A549 (cell line): ENCODE results near the gene UBAC1. TPM values are rescaled to one million over a fixed set of nuclear protein-coding genes. Genes with fewer than 3 reads are reported as not detected.
A peak's percentile ranks its signal among the peaks of the same experiment; 100 is the strongest.

Experiments used
- ATAC-seq, 2 experiments: fragments of 200-7000 bp in 1 of 2; fragments of >200 bp in 1 of 2; cut with Nextera tagmentation in 1 of 2; cut with Tn5 transposase in 1 of 2; 3 replicates each; pipeline versions ENCODE4 v1.8.0 to v1.9.1; 2018 to 2020; ENCODE audit warnings: mild to moderate bottlenecking in 1 of 2, moderate library complexity in 1 of 2
- CTCF ChIA-PET: fragments of 300-600 bp; sonication (Branson Sonifier 250); formaldehyde crosslinking; extraction: SDS; loops from one replicate; lab custom pipeline; 2021; ENCODE audit warnings: antibody characterized with exemption, inconsistent platforms; lab: Yijun Ruan, JAX
- POLR2A ChIA-PET: fragments of 350-600 bp; formaldehyde crosslinking; extraction: SDS; loops from one replicate; lab custom pipeline; 2021; ENCODE audit warnings: antibody characterized with exemption, inconsistent platforms; lab: Yijun Ruan, JAX
- DNase-seq, 2 experiments: peaks; one replicate each; pipeline versions ENCODE4 v3.0.0 to v3.0.0-alpha.2; 2011 to 2016; ENCODE audit warnings: low read depth in 1 of 2, low spot score in 1 of 2
- FAIRE-seq: peaks from 2 replicates; lab custom pipeline; 2011; peaks lifted over from hg19 to GRCh38; lab: Jason Lieb, UNC
- H3K27ac ChIP-seq, 2 experiments: fragments of >200 bp; sonication (Bioruptor Twin); formaldehyde crosslinking; 3 replicates each; pipeline ENCODE4 v1.5.1; 2016 to 2017
- H3K4me1 ChIP-seq: fragments of >200 bp; sonication (Bioruptor Twin); formaldehyde crosslinking; 3 replicates; pipeline ENCODE4 v1.6.1; 2016
- H3K4me2 ChIP-seq: fragments of >200 bp; sonication (Bioruptor Twin); formaldehyde crosslinking; 3 replicates; pipeline ENCODE4 v1.6.1; 2016
- H3K4me3 ChIP-seq: fragments of >200 bp; sonication (Bioruptor Twin); formaldehyde crosslinking; 3 replicates; pipeline ENCODE4 v1.5.1; 2016
- H3K9me3 ChIP-seq: fragments of >200 bp; sonication (Bioruptor Twin); formaldehyde crosslinking; 3 replicates; pipeline ENCODE4 v1.6.1; 2016
- CHD2 ChIP-seq: fragments of 150-350 bp; IDR thresholded peaks from 2 replicates; pipeline ENCODE4 v1.6.1; 2014; ENCODE audit warnings: low read length; ENCODE audit not compliant: partially characterized antibody
- CHD4 ChIP-seq: fragments of 200-600 bp; sonication (generic); IDR thresholded peaks from 2 replicates; pipeline ENCODE4 v1.6.1; 2016; ENCODE audit warnings: antibody characterized with exemption, mild to moderate bottlenecking, borderline replicate concordance
- EHF ChIP-seq: fragments of 250-450 bp; sonication (Bioruptor Pico); IDR thresholded peaks from 2 replicates; pipeline ENCODE4 v1.5.0; 2020; ENCODE audit warnings: mild to moderate bottlenecking
- EHMT2 ChIP-seq: fragments of 200-600 bp; sonication (generic); IDR thresholded peaks from 2 replicates; pipeline ENCODE4 v1.6.1; 2016; ENCODE audit warnings: antibody characterized with exemption, low read depth, mild to moderate bottlenecking, moderate library complexity
- EP300 ChIP-seq, 2 experiments: fragments of >200 bp; sonication (Bioruptor Twin); formaldehyde crosslinking; IDR thresholded peaks; 2 replicates in 1 of 2; 3 replicates in 1 of 2; pipeline ENCODE4 v1.6.1; 2016 to 2017
- ESRRA ChIP-seq: fragments of 150-350 bp; IDR thresholded peaks from 2 replicates; pipeline ENCODE4 v1.6.1; 2014; ENCODE audit warnings: mild to moderate bottlenecking, low read length, borderline replicate concordance
- HDAC2 ChIP-seq: fragments of 200-600 bp; sonication (generic); IDR thresholded peaks from 2 replicates; pipeline ENCODE4 v1.6.1; 2016
- HEYL ChIP-seq: fragments of 250-450 bp; sonication (Bioruptor Pico); IDR thresholded peaks from 2 replicates; pipeline ENCODE4 v1.8.0; 2021; ENCODE audit warnings: mild to moderate bottlenecking, moderate library complexity
- HOXB5 ChIP-seq: fragments of 250-450 bp; sonication (Bioruptor Pico); IDR thresholded peaks from 2 replicates; pipeline ENCODE4 v1.5.0; 2020; ENCODE audit warnings: mild to moderate bottlenecking, moderate library complexity
- KDM5A ChIP-seq: fragments of 200-600 bp; sonication (generic); IDR thresholded peaks from 2 replicates; pipeline ENCODE4 v1.6.1; 2016; ENCODE audit warnings: antibody characterized with exemption, mild to moderate bottlenecking
- MAFK ChIP-seq: fragments of 450-650 bp; IDR thresholded peaks from 2 replicates; pipeline ENCODE4 v1.6.1; 2014; ENCODE audit not compliant: partially characterized antibody
- NR3C1 ChIP-seq: fragments of >200 bp; sonication (Bioruptor Twin); formaldehyde crosslinking; IDR thresholded peaks from 3 replicates; pipeline ENCODE4 v1.6.1; 2017
- PHF8 ChIP-seq: fragments of 200-600 bp; sonication (generic); IDR thresholded peaks from 2 replicates; pipeline ENCODE4 v1.6.1; 2016; ENCODE audit warnings: low read depth, mild to moderate bottlenecking, antibody characterized with exemption, moderate library complexity, borderline replicate concordance
- RNF2 ChIP-seq: fragments of 200-600 bp; sonication (generic); IDR thresholded peaks from 2 replicates; pipeline ENCODE4 v1.6.1; 2016; ENCODE audit warnings: low read depth, mild to moderate bottlenecking, antibody characterized with exemption, moderate library complexity, borderline replicate concordance
- TFCP2L1 ChIP-seq: fragments of 250-450 bp; sonication (Bioruptor Pico); IDR thresholded peaks from 2 replicates; pipeline ENCODE4 v1.5.0; 2021; ENCODE audit warnings: mild to moderate bottlenecking
- ZFP36 ChIP-seq: fragments of 450-650 bp; IDR thresholded peaks from 2 replicates; pipeline ENCODE4 v1.6.1; 2014; ENCODE audit warnings: borderline replicate concordance; ENCODE audit not compliant: partially characterized antibody
- ZSCAN20 ChIP-seq: fragments of 250-450 bp; sonication (Bioruptor Pico); IDR thresholded peaks from 2 replicates; pipeline ENCODE4 v1.8.0; 2022; ENCODE audit warnings: mild to moderate bottlenecking, moderate library complexity
- WGBS: methylation state at CpG from one replicate; pipeline ENCODE4 v1.1.6; 2017; ENCODE audit errors: missing lambda C conversion rate; 5-methylcytosine and 5-hydroxymethylcytosine counted together
- polyA plus RNA-seq, 4 experiments: library from polyadenylated mRNA; depleted of rRNA in 3 of 4; stranded (reverse); fragments of >200 nt; fragmentation: RNase III in 1 of 4; extraction: RNeasy Plus Mini Kit Qiagen cat#74134 plus additional on column Dnase treatment in 1 of 4; gene quantifications; 2 replicates in 3 of 4; 3 replicates in 1 of 4; pipeline ENCODE4 v1.2.3, GENCODE V29; 2011 to 2017
- TF ChIP-seq, protein P1 (sequence below): fragments of 250-450 bp; sonication (Bioruptor Pico); IDR thresholded peaks from 2 replicates; pipeline ENCODE4 v1.5.0; 2021; ENCODE audit warnings: mild to moderate bottlenecking, moderate library complexity, borderline replicate concordance
- TF ChIP-seq, protein P2 (sequence below): fragments of 200-600 bp; sonication (generic); IDR thresholded peaks from 2 replicates; pipeline ENCODE4 v1.6.1; 2016; ENCODE audit warnings: antibody characterized with exemption, mild to moderate bottlenecking, moderate library complexity
- TF ChIP-seq, protein P3 (sequence below): IDR thresholded peaks from 2 replicates; pipeline ENCODE4 v1.6.1; 2012
- TF ChIP-seq, protein P4 (sequence below): IDR thresholded peaks from 2 replicates; pipeline ENCODE4 v1.6.1; 2012; ENCODE audit warnings: low read depth, borderline replicate concordance

The UBAC1 gene
- polyA plus RNA-seq, 2 of the 4 experiments (the other 2 are of a cell fraction), result 30.8 to 37.6 TPM

DNA sequence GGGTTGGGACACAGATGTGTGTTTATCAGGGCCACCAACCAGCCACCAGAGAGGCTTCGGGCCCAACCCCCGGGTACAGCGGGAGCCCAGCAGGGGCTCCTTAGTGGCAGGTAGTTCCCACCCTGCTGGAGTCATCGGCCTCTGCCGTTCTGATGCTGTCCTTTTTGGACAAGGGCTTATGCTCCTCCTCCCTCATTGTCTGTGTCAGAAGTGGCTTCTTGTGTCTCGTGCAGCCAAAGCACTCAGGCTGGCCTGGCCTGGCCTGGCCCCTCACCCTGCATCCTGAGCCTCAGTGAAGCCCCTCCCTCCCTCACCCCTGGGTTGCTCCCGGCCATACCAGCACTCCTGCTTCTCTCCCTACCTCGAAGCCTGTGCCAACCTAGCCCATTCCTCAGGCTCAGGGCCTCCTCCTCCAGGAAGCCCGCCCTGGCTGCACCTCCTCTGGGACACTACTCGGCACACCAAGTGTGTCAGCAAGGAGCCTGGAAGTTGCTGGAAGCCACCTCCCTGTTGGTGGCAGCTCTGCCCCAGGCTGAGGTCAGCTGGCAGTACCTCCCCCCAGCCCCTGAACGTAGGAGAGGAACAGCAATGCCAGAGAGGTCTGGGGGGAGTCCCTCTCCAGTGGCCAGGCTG, 4.1 kb upstream of the UBAC1 start:
- 63% methylated on average over 11 of the region's 11 CpGs for WGBS
- CTCF ChIA-PET, result interaction anchor here (1.8 to 14.0 kb wide), 3 partner anchors 126 to 173 kb away, joined by 5 to 220 read pairs (median 33); no protein-coding TSS in a partner anchor
- DNase-seq (no peak), ATAC-seq (no peak)
- H3K27ac ChIP-seq, result no peak overlapping the region
- no peak overlapping the region for H3K4me3 ChIP-seq
- H3K4me2 ChIP-seq, result no peak overlapping the region
- POLR2A ChIA-PET, result no interaction called here
- peaks cover 16% of the 10 kb centered on the region; the same call in 2 of the 3 replicates for H3K4me1 ChIP-seq
- peak; percentile 88 for TF ChIP-seq ZFP36
- TF ChIP-seq KDM5A, result no peak
- TF ChIP-seq, all 56 proteins: peak for 1
- no peaks in the 10 kb centered on the region for H3K9me3 ChIP-seq
- no peak for FAIRE-seq

DNA sequence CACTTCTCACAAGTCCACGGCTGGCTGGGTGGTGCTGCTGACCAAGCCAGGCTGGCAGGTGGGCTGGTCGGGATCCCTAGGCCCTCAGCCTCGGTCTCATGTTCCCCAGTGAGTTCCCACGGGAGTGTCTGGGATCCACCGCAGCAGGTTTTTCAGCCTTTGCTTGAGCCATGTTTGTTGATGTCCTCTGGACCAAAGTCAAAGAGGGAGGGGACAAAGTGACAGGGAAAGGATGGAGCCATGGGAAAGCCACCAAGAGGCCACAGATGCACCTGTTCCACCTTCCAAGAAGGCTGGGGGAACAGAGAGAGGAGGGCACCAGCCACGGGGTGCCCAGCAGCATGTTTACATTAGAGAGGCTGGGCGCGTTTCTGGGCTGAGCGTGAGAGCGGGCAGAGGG, 2.8 kb upstream of the UBAC1 start:
- ChIA-PET POLR2A (no interaction called here), CTCF (interaction anchor here (1.2 to 14.0 kb wide), 2 partner anchors 22 to 158 kb away, joined by 4 to 220 read pairs; no protein-coding TSS in a partner anchor)

DNA sequence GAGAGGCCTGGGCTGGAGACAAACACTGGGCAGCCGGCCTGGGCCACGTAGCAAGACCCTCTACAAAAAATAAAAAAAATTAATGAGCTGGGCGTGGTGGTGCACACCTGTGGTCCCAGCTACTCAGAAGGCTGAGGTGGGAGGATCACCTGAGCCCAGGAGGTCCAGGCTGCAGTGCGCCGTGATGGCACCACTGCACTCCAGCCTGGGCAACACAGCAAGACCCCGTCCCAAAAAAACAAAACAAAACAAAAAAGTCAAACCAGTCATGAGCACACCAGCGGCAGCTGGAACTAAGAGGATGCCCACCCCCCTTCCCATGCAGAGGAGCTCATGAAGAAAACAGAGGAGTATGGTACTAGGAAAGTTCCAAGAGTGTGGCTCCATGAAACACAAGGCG, 2.2 kb upstream of the UBAC1 start:
- DNase-seq (no peak), ATAC-seq (no peak), FAIRE-seq (no peak)
- CTCF ChIA-PET, result interaction anchor here (1.2 to 14.0 kb wide), 2 partner anchors 22 to 159 kb away, joined by 4 to 220 read pairs; no protein-coding TSS in a partner anchor
- H3K4me1 ChIP-seq, result peaks cover 17% of the 10 kb centered on the region; the same call in 2 of the 3 replicates
- no peak overlapping the region for H3K27ac ChIP-seq
- no peak overlapping the region for H3K4me2 ChIP-seq
- 85% methylated on average over 8 of the region's 8 CpGs for WGBS
- POLR2A ChIA-PET, result no interaction called here
- TF ChIP-seq, protein P1, sequence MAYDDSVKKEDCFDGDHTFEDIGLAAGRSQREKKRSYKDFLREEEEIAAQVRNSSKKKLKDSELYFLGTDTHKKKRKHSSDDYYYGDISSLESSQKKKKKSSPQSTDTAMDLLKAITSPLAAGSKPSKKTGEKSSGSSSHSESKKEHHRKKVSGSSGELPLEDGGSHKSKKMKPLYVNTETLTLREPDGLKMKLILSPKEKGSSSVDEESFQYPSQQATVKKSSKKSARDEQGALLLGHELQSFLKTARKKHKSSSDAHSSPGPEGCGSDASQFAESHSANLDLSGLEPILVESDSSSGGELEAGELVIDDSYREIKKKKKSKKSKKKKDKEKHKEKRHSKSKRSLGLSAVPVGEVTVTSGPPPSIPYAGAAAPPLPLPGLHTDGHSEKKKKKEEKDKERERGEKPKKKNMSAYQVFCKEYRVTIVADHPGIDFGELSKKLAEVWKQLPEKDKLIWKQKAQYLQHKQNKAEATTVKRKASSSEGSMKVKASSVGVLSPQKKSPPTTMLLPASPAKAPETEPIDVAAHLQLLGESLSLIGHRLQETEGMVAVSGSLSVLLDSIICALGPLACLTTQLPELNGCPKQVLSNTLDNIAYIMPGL (CRISPR knock-in tag), result no peak
- TF ChIP-seq HEYL (CRISPR knock-in tag) (no peak), HOXB5 (CRISPR knock-in tag) (no peak), ZFP36 (no peak), CHD4 (no peak), HDAC2 (no peak), MAFK (no peak), NR3C1 (no peak), ZSCAN20 (no peak), EHMT2 (no peak), RNF2 (no peak), EP300 (IDR thresholded peaks at IDR 0.05) (no peak), ESRRA (no peak), PHF8 (no peak)
- TF ChIP-seq, protein P2, sequence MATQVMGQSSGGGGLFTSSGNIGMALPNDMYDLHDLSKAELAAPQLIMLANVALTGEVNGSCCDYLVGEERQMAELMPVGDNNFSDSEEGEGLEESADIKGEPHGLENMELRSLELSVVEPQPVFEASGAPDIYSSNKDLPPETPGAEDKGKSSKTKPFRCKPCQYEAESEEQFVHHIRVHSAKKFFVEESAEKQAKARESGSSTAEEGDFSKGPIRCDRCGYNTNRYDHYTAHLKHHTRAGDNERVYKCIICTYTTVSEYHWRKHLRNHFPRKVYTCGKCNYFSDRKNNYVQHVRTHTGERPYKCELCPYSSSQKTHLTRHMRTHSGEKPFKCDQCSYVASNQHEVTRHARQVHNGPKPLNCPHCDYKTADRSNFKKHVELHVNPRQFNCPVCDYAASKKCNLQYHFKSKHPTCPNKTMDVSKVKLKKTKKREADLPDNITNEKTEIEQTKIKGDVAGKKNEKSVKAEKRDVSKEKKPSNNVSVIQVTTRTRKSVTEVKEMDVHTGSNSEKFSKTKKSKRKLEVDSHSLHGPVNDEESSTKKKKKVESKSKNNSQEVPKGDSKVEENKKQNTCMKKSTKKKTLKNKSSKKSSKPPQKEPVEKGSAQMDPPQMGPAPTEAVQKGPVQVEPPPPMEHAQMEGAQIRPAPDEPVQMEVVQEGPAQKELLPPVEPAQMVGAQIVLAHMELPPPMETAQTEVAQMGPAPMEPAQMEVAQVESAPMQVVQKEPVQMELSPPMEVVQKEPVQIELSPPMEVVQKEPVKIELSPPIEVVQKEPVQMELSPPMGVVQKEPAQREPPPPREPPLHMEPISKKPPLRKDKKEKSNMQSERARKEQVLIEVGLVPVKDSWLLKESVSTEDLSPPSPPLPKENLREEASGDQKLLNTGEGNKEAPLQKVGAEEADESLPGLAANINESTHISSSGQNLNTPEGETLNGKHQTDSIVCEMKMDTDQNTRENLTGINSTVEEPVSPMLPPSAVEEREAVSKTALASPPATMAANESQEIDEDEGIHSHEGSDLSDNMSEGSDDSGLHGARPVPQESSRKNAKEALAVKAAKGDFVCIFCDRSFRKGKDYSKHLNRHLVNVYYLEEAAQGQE, result no peak
- TF ChIP-seq, protein P3, sequence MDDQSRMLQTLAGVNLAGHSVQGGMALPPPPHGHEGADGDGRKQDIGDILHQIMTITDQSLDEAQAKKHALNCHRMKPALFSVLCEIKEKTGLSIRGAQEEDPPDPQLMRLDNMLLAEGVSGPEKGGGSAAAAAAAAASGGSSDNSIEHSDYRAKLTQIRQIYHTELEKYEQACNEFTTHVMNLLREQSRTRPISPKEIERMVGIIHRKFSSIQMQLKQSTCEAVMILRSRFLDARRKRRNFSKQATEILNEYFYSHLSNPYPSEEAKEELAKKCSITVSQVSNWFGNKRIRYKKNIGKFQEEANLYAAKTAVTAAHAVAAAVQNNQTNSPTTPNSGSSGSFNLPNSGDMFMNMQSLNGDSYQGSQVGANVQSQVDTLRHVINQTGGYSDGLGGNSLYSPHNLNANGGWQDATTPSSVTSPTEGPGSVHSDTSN, result no peak
- H3K9me3 ChIP-seq, result no peaks in the 10 kb centered on the region
- no peak overlapping the region for H3K4me3 ChIP-seq

More for the DNA sequence above, 2.8 kb upstream of the UBAC1 start:
- no peak for TF ChIP-seq CHD2
- TF ChIP-seq, protein P4, sequence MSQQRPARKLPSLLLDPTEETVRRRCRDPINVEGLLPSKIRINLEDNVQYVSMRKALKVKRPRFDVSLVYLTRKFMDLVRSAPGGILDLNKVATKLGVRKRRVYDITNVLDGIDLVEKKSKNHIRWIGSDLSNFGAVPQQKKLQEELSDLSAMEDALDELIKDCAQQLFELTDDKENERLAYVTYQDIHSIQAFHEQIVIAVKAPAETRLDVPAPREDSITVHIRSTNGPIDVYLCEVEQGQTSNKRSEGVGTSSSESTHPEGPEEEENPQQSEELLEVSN, result no peak
- TF ChIP-seq HEYL (CRISPR knock-in tag), result no peak
- TF ChIP-seq TFCP2L1 (CRISPR knock-in tag), result no peak
- TF ChIP-seq EHF, result no peak
- Histone ChIP-seq H3K4me1 (peaks cover 17% of the 10 kb centered on the region; the same call in 2 of the 3 replicates), H3K4me2 (no peak overlapping the region), H3K9me3 (no peaks in the 10 kb centered on the region), H3K4me3 (no peak overlapping the region), H3K27ac (no peak overlapping the region)
- DNase-seq (no peak), ATAC-seq (no peak), FAIRE-seq (no peak)
- WGBS, result 61% methylated on average over 9 of the region's 10 CpGs
